H9 (cell line): ENCODE measurements around the gene PGA4. TPM values are rescaled to one million over a fixed set of nuclear protein-coding genes. Genes with fewer than 3 reads are reported as not detected.
A peak's percentile ranks its signal among the peaks of the same experiment; 100 is the strongest.

Experiments
- DNase-seq: peaks from one replicate; pipeline ENCODE4 v3.0.0-alpha.2; 2017
- H2AFZ ChIP-seq: one replicate; pipeline ENCODE4 v1.6.1; 2013; ENCODE audit warnings: mild to moderate bottlenecking, low read length, control low read depth, moderate library complexity
- H2AK5ac ChIP-seq: 2 replicates; pipeline ENCODE4 v1.6.1; 2013; ENCODE audit warnings: low read length, control low read depth, mixed read lengths; ENCODE audit not compliant: insufficient read length
- H2BK120ac ChIP-seq: one replicate; pipeline ENCODE4 v1.6.1; 2013; ENCODE audit warnings: low read depth, mild to moderate bottlenecking, low read length, control low read depth, inconsistent platforms; ENCODE audit not compliant: poor library complexity, severe bottlenecking
- H2BK12ac ChIP-seq: 2 replicates; pipeline ENCODE4 v1.6.1; 2013; ENCODE audit warnings: low read length, control low read depth, mixed read lengths, low read depth; ENCODE audit not compliant: insufficient read length
- H2BK15ac ChIP-seq: 2 replicates; pipeline ENCODE4 v1.6.1; 2013; ENCODE audit warnings: low read depth, low read length, control low read depth
- H2BK20ac ChIP-seq: one replicate; pipeline ENCODE4 v1.6.1; 2013; ENCODE audit warnings: low read depth, mild to moderate bottlenecking, low read length, control low read depth, inconsistent platforms; ENCODE audit not compliant: poor library complexity, severe bottlenecking
- H2BK5ac ChIP-seq: 2 replicates; pipeline ENCODE4 v1.6.1; 2013; ENCODE audit warnings: low read length, control low read depth, mixed read lengths; ENCODE audit not compliant: insufficient read length
- H3K14ac ChIP-seq: 2 replicates; pipeline ENCODE4 v1.6.1; 2013; ENCODE audit warnings: low read length, control low read depth; ENCODE audit not compliant: insufficient read depth
- H3K18ac ChIP-seq: 2 replicates; pipeline ENCODE4 v1.6.1; 2013; ENCODE audit warnings: low read depth, mild to moderate bottlenecking, mixed read lengths, low read length, control low read depth; ENCODE audit not compliant: insufficient read length
- H3K23ac ChIP-seq: 2 replicates; pipeline ENCODE4 v1.6.1; 2013; ENCODE audit warnings: low read length, control low read depth, mixed read lengths, low read depth; ENCODE audit not compliant: insufficient read length
- H3K23me2 ChIP-seq: 2 replicates; pipeline ENCODE4 v1.6.1; 2013; ENCODE audit warnings: low read depth, mild to moderate bottlenecking, mixed read lengths, low read length, control low read depth; ENCODE audit not compliant: insufficient read length, poor library complexity, severe bottlenecking
- H3K27ac ChIP-seq: 2 replicates; pipeline ENCODE4 v1.5.1; 2013; ENCODE audit warnings: low read length, control low read depth, mixed read lengths, low read depth; ENCODE audit not compliant: insufficient read length
- H3K27me3 ChIP-seq: 2 replicates; pipeline ENCODE4 v1.6.1; 2013; ENCODE audit warnings: low read length, control low read depth, inconsistent platforms; ENCODE audit not compliant: insufficient read depth
- H3K4ac ChIP-seq: 2 replicates; pipeline ENCODE4 v1.6.1; 2013; ENCODE audit warnings: low read depth, mild to moderate bottlenecking, control low read depth, inconsistent platforms, low read length, moderate library complexity
- H3K4me1 ChIP-seq: 2 replicates; pipeline ENCODE4 v1.6.1; 2013; ENCODE audit warnings: low read length, control low read depth, inconsistent platforms; ENCODE audit not compliant: insufficient read depth
- H3K4me2 ChIP-seq: 2 replicates; pipeline ENCODE4 v1.6.1; 2013; ENCODE audit warnings: low read length, control low read depth, mixed read lengths; ENCODE audit not compliant: insufficient read length, insufficient read depth
- H3K56ac ChIP-seq: 2 replicates; pipeline ENCODE4 v1.6.1; 2013; ENCODE audit warnings: low read depth, mild to moderate bottlenecking, mixed read lengths, low read length, control low read depth; ENCODE audit not compliant: insufficient read length
- H3K79me1 ChIP-seq: 2 replicates; pipeline ENCODE4 v1.6.1; 2013; ENCODE audit warnings: low read depth, mild to moderate bottlenecking, moderate library complexity, low read length, control low read depth, inconsistent platforms; ENCODE audit not compliant: insufficient read depth, poor library complexity, severe bottlenecking
- H3K79me2 ChIP-seq: 2 replicates; pipeline ENCODE4 v1.6.1; 2013; ENCODE audit warnings: low read length, control low read depth, inconsistent platforms; ENCODE audit not compliant: insufficient read depth
- H3K9ac ChIP-seq: 2 replicates; pipeline ENCODE4 v1.6.1; 2013; ENCODE audit warnings: low read length, control low read depth, mixed read lengths; ENCODE audit not compliant: insufficient read length; ENCODE audit errors: extremely low read depth
- H3K9me3 ChIP-seq: one replicate; pipeline ENCODE4 v1.6.1; 2013; ENCODE audit warnings: low read depth, low read length, inconsistent platforms; ENCODE audit not compliant: control insufficient read depth
- H3T11ph ChIP-seq: one replicate; pipeline ENCODE4 v1.6.1; 2013; ENCODE audit warnings: mild to moderate bottlenecking, low read length, control low read depth, inconsistent platforms
- H4K20me1 ChIP-seq: one replicate; pipeline ENCODE4 v1.6.1; 2013; ENCODE audit not compliant: control insufficient read depth, insufficient read length, insufficient read depth
- H4K5ac ChIP-seq: 2 replicates; pipeline ENCODE4 v1.6.1; 2013; ENCODE audit warnings: low read depth, mild to moderate bottlenecking, mixed read lengths, low read length, control low read depth; ENCODE audit not compliant: insufficient read length
- H4K8ac ChIP-seq: replicated peaks from 2 replicates; pipeline ENCODE4 v1.6.1; 2013; ENCODE audit warnings: low read length, control low read depth, mixed read lengths, low read depth; ENCODE audit not compliant: insufficient read length
- H4K91ac ChIP-seq: 2 replicates; pipeline ENCODE4 v1.6.1; 2013; ENCODE audit warnings: low read depth, mild to moderate bottlenecking, moderate library complexity, mixed read lengths, low read length, control low read depth; ENCODE audit not compliant: insufficient read length
- H3K27ac Mint-ChIP-seq, 3 experiments: 2 replicates in 2 of 3; 3 replicates in 1 of 3; pipeline ENCODE4 v1.8.0; 2020 to 2021; ENCODE audit warnings: mixed read lengths in 3 of 3, mild to moderate bottlenecking in 1 of 3, moderate library complexity in 1 of 3
- H3K27me3 Mint-ChIP-seq: 2 replicates; pipeline ENCODE4 v1.8.0; 2021; ENCODE audit warnings: low read depth, mild to moderate bottlenecking, moderate library complexity, mixed read lengths
- H3K36me3 Mint-ChIP-seq, 3 experiments: 2 replicates in 2 of 3; 3 replicates in 1 of 3; pipeline ENCODE4 v1.8.0; 2020 to 2021; ENCODE audit warnings: low read depth in 3 of 3, mixed read lengths in 3 of 3; ENCODE audit not compliant: insufficient read depth in 1 of 3
- H3K4me1 Mint-ChIP-seq, 2 experiments: 2 replicates each; pipeline ENCODE4 v1.8.0; 2020; ENCODE audit warnings: mixed read lengths in 2 of 2
- H3K4me3 Mint-ChIP-seq, 2 experiments: 2 replicates in 1 of 2; 3 replicates in 1 of 2; pipeline ENCODE4 v1.8.0; 2020 to 2021; ENCODE audit warnings: mild to moderate bottlenecking in 2 of 2, mixed read lengths in 2 of 2, moderate library complexity in 1 of 2
- H3K9me3 Mint-ChIP-seq, 2 experiments: 2 replicates in 1 of 2; 3 replicates in 1 of 2; pipeline ENCODE4 v1.8.0; 2020; ENCODE audit warnings: mild to moderate bottlenecking in 2 of 2, mixed read lengths in 2 of 2, moderate library complexity in 1 of 2
- CTCF ChIP-seq: fragments of 200-600 bp; sonication (generic); conservative IDR thresholded peaks from 3 replicates; pipeline ENCODE4 v1.8.0; 2021; ENCODE audit warnings: antibody characterized with exemption, mild to moderate bottlenecking
- WGBS: extraction: QIAGEN DNeasy Blood & Tissue Kit; methylation state at CpG from one replicate; pipeline ENCODE4 v1.1.7; 2013; ENCODE audit warnings: missing lambda C conversion rate, low lambda C conversion rate, mixed read lengths; ENCODE audit not compliant: insufficient read length; ENCODE audit errors: extremely low coverage; 5-methylcytosine and 5-hydroxymethylcytosine counted together
- total RNA-seq: library from RNA; stranded (reverse); gene quantifications from 2 replicates; pipeline ENCODE4 v1.2.1, GENCODE V29; 2021

Gene PGA4
- total RNA-seq, 1 experiment from 2014 or later = not detected

GRCh38 chr11:61278001-61278470 lies 55.9 kb downstream of the PGA4 start:
- Histone ChIP-seq H3K4me2 (no peak overlapping the region), H3K9ac (no peak overlapping the region), H2BK5ac (no peak overlapping the region), H3K4ac (no peak overlapping the region), H4K20me1 (no peaks in the 10 kb centered on the region), H2BK120ac (no peak overlapping the region), H4K91ac (no peak overlapping the region), H2BK12ac (no peak overlapping the region), H4K8ac (no peak overlapping the region), H2AK5ac (no peak overlapping the region), H3K4me1 (no peaks in the 10 kb centered on the region; the same call in 1 of the 2 replicates), H3K9me3 (no peaks in the 10 kb centered on the region), H2BK20ac (no peak overlapping the region), H3K79me1 (no peaks in the 10 kb centered on the region), H3K27me3 (0 out of 2 replicates have a peak, but pooled peaks cover 2% of the 10 kb centered on the region), H4K5ac (no peak overlapping the region), H3K79me2 (no peaks in the 10 kb centered on the region), H2AFZ (no peak overlapping the region), H2BK15ac (no peak overlapping the region), H3K14ac (no peak overlapping the region), H3K56ac (no peak overlapping the region), H3K27ac (no peak overlapping the region), H3T11ph (no peak overlapping the region), H3K23me2 (no peaks in the 10 kb centered on the region), H3K18ac (no peak overlapping the region), H3K23ac (no peak overlapping the region)
- no CpG with 5 or more reads among the region's 10 CpGs for WGBS
- Mint-ChIP-seq H3K4me3 (peak overlapping the region in 1 of 2 experiments; percentile 17; a peak in 2 of 5 replicates), H3K36me3 (peaks cover 0 to 64% (median 0%) of the 10 kb centered on the region in 3 experiments; a peak in 3 of 7 replicates), H3K27ac (no peak overlapping the region), H3K9me3 (no peaks in the 10 kb centered on the region; a peak in 1 of 5 replicates), H3K4me1 (peaks cover 27 to 42% of the 10 kb centered on the region in 2 experiments), H3K27me3 (peaks cover 16% of the 10 kb centered on the region)
- no peak for TF ChIP-seq CTCF
- no peak for DNase-seq
